LHCN-M2 (cell line): ENCODE results near the gene XNDC1N. TPM values are rescaled to one million over a fixed set of nuclear protein-coding genes. Genes with fewer than 3 reads are reported as not detected.

ENCODE experiments used
- total RNA-seq: library from RNA; depleted of rRNA; stranded (reverse); fragments of >200 nt; gene quantifications from 2 replicates; pipeline ENCODE4 v1.2.3, GENCODE V29; 2014; rRNA removed

Gene XNDC1N
- total RNA-seq, 1 experiment from 2014 or later, result 3.7 TPM

Other genes starting within 250 kb of the XNDC1N start
- gene DEFB108B, start 95.4 kb downstream of the XNDC1N start, total RNA-seq, result not detected in 2 replicates
- not detected in 2 replicates for gene DEFB131B, start 50.1 kb downstream of the XNDC1N start, total RNA-seq
- 26.1 and 28.4 TPM in 2 replicates for gene RNF121, start 452 bp upstream of the XNDC1N start, total RNA-seq
- gene IL18BP, start 70.3 kb upstream of the XNDC1N start, total RNA-seq, result 0.90 and 1.8 TPM in 2 replicates
- 120 and 132 TPM in 2 replicates for gene NUMA1, start 151.9 kb upstream of the XNDC1N start, total RNA-seq
- 6.4 and 7.8 TPM in 2 replicates for gene LRRC51, start 152.3 kb upstream of the XNDC1N start, total RNA-seq
- 150 and 155 TPM in 2 replicates for gene LAMTOR1, start 174.7 kb upstream of the XNDC1N start, total RNA-seq
- gene TOMT, start 177.3 kb upstream of the XNDC1N start, total RNA-seq, result not detected in 2 replicates
- gene ANAPC15, start 184.1 kb upstream of the XNDC1N start, total RNA-seq, result 33.9 and 42.8 TPM in 2 replicates
- gene FOLR3, start 207.1 kb upstream of the XNDC1N start, total RNA-seq, result not detected in 2 replicates